Measurements from ENCODE around the gene MESD.
A peak's percentile ranks its signal among the peaks of the same experiment; 100 is the strongest.

The MESD gene

DNA sequence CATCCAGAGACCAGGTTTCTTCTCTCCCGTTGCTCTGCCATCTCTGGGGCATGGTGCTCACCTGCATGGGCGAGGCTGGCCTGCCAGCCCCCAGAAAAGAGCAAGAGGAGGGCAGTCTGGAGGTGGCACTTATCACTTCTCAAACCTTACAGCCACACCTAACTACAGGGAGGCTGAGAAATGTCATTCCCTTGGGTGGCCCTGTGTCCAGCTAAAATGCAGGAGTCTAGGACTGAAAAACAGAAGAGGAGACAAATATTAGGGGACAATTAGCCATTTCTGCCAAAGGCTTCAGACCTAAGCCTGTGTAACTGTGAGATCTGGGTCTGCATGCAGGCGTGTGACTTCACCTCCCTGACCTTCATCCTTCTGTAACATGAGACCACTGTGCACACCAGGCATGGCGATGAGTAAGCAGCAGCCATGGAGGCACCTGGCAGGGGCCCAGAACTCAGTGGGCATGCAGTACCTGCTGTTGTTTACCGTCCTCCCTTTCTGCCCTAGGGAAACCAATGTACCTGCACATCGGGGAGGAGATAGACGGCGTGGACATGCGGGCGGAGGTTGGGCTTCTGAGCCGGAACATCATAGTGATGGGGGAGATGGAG is 83.4 kb downstream of the MESD start:
- no peak for TF ChIP-seq ZFX (IDR thresholded peaks at IDR 0.05; ENCODE audit: borderline replicate concordance)
- TF ChIP-seq, protein P1, sequence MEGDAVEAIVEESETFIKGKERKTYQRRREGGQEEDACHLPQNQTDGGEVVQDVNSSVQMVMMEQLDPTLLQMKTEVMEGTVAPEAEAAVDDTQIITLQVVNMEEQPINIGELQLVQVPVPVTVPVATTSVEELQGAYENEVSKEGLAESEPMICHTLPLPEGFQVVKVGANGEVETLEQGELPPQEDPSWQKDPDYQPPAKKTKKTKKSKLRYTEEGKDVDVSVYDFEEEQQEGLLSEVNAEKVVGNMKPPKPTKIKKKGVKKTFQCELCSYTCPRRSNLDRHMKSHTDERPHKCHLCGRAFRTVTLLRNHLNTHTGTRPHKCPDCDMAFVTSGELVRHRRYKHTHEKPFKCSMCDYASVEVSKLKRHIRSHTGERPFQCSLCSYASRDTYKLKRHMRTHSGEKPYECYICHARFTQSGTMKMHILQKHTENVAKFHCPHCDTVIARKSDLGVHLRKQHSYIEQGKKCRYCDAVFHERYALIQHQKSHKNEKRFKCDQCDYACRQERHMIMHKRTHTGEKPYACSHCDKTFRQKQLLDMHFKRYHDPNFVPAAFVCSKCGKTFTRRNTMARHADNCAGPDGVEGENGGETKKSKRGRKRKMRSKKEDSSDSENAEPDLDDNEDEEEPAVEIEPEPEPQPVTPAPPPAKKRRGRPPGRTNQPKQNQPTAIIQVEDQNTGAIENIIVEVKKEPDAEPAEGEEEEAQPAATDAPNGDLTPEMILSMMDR (IDR thresholded peaks at IDR 0.05) = no peak
- peak overlapping the region; percentile 81 for H3K27ac ChIP-seq

DNA sequence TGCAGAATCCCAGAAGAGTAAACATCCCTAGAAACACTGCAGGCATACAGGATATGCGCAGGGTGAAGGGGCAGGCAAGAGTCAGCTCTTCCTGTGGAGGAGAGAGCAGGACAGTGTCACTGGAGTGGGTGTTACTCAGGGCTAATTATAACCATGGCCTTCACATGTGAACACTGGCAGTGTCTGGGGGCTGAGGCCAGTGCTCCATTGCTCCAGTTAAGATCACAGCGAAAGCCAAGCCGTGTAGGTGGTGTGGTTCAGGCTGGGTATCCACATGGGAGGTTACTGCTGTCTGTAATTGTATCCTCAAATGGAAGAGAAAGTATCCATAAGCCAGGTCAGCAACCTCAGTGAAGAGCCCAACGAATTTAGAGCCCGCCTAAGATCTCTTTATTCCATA is 84.6 kb downstream of the MESD start:
- no peak for TF ChIP-seq ZFX (IDR thresholded peaks at IDR 0.05; ENCODE audit: borderline replicate concordance)
- TF ChIP-seq, protein P1 (IDR thresholded peaks at IDR 0.05) = no peak
- peak overlapping the region; percentile 81 for H3K27ac ChIP-seq

DNA sequence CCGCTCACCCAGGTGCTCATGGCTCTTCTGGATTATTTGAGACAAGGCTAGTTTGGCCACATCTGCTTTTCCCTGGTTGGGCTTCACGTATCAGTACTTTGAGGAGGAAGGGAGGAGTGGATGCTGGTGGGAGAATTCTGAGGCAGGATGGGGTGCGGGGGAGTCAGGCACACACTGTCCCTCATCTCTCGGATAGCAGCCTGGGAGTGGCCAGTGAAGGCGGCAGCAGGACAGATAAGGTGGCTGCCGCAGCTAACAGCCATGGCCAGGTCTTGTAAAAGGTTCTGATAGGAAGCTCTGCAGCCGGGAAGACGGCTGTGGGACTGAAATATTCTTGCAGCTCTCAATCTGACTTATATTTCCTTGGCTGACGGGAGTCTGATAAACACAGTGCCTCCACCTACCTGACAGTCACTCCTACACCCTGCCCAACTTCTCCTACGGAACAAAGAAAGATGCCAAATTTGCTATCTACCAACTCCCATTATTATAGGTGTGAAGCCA is 87.3 kb downstream of the MESD start:
- TF ChIP-seq ZFX (IDR thresholded peaks at IDR 0.05; ENCODE audit: borderline replicate concordance) = no peak
- TF ChIP-seq, protein P1 (IDR thresholded peaks at IDR 0.05) = no peak
- no peak overlapping the region for H3K27ac ChIP-seq

DNA sequence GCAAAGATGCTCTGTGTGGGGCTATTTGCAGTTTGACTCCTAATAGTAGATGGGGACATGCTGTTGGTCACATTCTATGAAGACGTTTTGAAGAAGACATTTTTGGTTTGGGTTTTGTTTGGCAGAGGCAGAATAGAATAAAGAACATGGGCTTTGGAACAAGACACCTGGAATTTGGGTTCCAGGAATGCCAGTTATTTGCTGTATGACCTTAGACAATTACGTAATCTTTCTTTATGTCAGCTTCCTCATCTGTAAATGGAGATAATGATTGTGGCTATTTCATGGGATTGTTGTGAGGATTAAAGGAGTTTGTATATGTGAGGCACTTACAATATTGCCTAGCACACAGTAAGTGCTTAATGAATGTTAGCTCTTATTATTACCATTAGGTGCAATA is 91.6 kb downstream of the MESD start:
- no peak for TF ChIP-seq ZFX (IDR thresholded peaks at IDR 0.05; ENCODE audit: borderline replicate concordance)
- TF ChIP-seq, protein P1 (IDR thresholded peaks at IDR 0.05) = no peak
- no peak overlapping the region for H3K27ac ChIP-seq
